Left lung (tissue), 10 donors: ENCODE measurements around the gene CHPF. TPM values are rescaled to one million over a fixed set of nuclear protein-coding genes. Genes with fewer than 3 reads are reported as not detected.

Experiments used
- ATAC-seq: fragments of 200-7000 bp; cut with Tn5 transposase; one replicate; pipeline ENCODE4 v1.9.1; 2020; ENCODE audit warnings: moderate library complexity
- DNase-seq, 4 donors: peaks; one replicate each; pipeline ENCODE4 v3.0.0-alpha.2; 2013 to 2020
- H3K27ac ChIP-seq, 2 donors: fragments of 200-600 bp; sonication (generic) in 1 of 2; one replicate each; pipeline versions ENCODE4 v1.5.0 to v1.8.0; 2020 to 2021
- H3K27me3 ChIP-seq, 2 donors: fragments of 200-600 bp; sonication (generic) in 1 of 2; one replicate each; pipeline versions ENCODE4 v1.5.0 to v1.8.0; 2020 to 2021
- H3K36me3 ChIP-seq, 2 donors: fragments of 200-600 bp; sonication (generic) in 1 of 2; one replicate each; pipeline versions ENCODE4 v1.5.0 to v1.8.0; 2020 to 2021
- H3K4me1 ChIP-seq, 2 donors: fragments of 200-600 bp; one replicate each; pipeline ENCODE4 v1.8.0; 2021
- H3K4me3 ChIP-seq, 2 donors: fragments of 200-600 bp; sonication (generic) in 1 of 2; one replicate each; pipeline versions ENCODE4 v1.5.0 to v1.8.0; 2020 to 2021; ENCODE audit warnings: mild to moderate bottlenecking in 1 of 2
- H3K9me3 ChIP-seq, 2 donors: fragments of 200-600 bp; sonication (generic) in 1 of 2; one replicate each; pipeline versions ENCODE4 v1.5.0 to v1.8.0; 2020 to 2021
- intact Hi-C, 2 donors: fragments of 100-400 bp; cut with DNase I; formaldehyde crosslinking; loops; one replicate each; pipeline versions ENCODE4 v1.11.2 to v1.14.2; 2022
- polyA plus RNA-seq, 6 donors: library from polyadenylated mRNA; unstranded; fragments of 120-200 nt; gene quantifications; one replicate each; pipeline ENCODE4 v1.2.1, GENCODE V29; 2013; ENCODE audit not compliant: insufficient read length in 6 of 6
- total RNA-seq, 2 donors: library from RNA; stranded (reverse); fragmentation: NEBNext Ultra II Directional; extraction: Animal tissue kit (Norgen Biotek cat#: 25700); gene quantifications; one replicate each; pipeline ENCODE4 v1.2.1, GENCODE V29; 2021
- TF ChIP-seq, protein P1 (sequence below), 2 donors: fragments of 200-600 bp; sonication (generic) in 1 of 2; IDR thresholded peaks; one replicate each; pipeline versions ENCODE4 v1.5.0 to v1.8.0; 2021; ENCODE audit warnings: antibody characterized with exemption in 2 of 2
- donor health status: DM: no; HTN: yes; CAD: no.
- donor health status: DM: no; HTN: no; CAD: no.

The CHPF gene
- total and polyA plus RNA-seq, 8 donors: 18.8 to 114 (median 28.0) TPM

DNA sequence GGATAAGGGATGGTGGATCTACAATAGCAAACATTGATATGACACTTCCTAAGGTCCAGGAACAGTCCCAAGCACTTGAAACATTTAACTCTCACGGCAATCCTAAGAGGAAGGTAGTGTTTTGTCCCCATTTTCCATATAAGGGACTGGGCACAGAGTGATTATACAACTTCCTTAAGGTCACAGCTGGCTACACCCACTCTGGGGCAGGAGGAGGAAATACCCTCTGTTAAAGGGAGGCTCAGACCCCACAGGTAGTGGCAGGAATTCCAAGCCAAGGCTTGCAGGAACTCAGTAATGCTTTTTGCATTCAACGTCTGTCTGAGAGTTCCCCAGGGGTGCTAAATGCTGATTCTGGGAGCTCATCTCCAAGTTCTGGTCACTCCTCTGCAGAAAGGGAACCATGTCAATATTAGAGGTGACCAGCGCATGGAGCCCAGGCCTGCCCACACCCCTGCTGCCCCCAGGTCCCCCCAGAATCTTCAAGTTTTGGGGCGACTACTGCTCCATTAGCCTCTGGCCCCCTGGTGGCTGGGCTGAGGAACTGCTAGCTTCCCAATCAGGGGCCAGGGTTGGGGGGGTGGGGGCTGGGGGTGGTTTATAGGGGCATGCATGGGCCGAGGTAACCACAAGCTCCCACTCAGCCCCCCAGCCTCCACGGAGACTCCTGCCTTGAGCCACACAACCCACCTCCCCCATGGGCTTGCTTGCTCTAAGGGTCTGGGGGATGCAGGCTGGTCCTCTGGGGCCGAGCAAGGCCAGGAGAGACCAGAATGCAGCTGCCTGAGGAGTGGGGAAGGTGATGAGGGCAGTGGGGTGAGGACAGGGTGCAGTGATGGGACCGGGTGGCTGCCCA is 16.7 kb upstream of the CHPF start:
- H3K27me3 ChIP-seq: no peaks in the 10 kb centered on the region
- intact Hi-C loops: no loop called here
- no peak overlapping the region for H3K27ac ChIP-seq
- no peak overlapping the region for H3K4me3 ChIP-seq
- DNase-seq (no peak), ATAC-seq (peak; percentile 39)
- TF ChIP-seq, protein P1, sequence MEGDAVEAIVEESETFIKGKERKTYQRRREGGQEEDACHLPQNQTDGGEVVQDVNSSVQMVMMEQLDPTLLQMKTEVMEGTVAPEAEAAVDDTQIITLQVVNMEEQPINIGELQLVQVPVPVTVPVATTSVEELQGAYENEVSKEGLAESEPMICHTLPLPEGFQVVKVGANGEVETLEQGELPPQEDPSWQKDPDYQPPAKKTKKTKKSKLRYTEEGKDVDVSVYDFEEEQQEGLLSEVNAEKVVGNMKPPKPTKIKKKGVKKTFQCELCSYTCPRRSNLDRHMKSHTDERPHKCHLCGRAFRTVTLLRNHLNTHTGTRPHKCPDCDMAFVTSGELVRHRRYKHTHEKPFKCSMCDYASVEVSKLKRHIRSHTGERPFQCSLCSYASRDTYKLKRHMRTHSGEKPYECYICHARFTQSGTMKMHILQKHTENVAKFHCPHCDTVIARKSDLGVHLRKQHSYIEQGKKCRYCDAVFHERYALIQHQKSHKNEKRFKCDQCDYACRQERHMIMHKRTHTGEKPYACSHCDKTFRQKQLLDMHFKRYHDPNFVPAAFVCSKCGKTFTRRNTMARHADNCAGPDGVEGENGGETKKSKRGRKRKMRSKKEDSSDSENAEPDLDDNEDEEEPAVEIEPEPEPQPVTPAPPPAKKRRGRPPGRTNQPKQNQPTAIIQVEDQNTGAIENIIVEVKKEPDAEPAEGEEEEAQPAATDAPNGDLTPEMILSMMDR (IDR thresholded peaks at IDR 0.05): peak; percentile 79 to 81
- no peaks in the 10 kb centered on the region for H3K36me3 ChIP-seq
- H3K4me1 ChIP-seq: no peaks in the 10 kb centered on the region
- H3K9me3 ChIP-seq: no peaks in the 10 kb centered on the region

DNA sequence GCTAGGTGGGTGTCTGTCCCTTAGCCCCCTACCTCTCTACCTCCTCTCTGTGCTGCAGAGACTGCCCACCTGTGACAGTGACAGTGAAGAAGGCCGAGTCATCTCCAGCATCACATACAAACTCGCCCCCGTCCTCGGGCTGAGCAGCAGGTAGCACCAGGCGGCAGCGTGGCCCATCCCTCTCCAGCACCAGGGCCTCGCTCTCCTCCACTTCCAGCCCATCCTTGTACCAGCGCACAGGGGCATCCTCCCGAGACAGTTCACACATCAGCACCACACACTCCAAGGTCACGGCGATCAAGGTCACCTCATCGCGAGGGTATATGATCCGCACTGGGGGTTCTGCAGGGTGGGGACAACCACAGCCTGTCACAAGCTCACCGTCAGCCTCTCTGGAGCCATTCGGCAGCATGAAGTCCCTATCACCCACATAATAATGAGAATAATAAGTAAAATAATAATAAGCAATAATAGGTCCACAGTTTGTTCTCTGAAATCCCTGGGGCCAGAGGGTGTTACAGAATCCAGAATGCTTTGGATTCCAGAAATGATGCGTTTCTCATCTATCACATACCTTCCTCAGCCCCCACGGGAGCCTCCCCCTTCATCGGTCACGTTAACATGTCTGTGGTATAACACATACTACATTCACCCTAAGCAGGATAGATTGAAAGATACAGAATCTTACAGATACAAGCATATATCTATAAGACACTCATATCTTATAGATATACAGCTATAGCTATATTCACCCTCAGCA is 15.7 kb upstream of the CHPF start:
- no peak overlapping the region for H3K4me3 ChIP-seq
- intact Hi-C loops: no loop called here
- peaks cover 0 to 3% of the 10 kb centered on the region in 2 donors for H3K27me3 ChIP-seq
- H3K27ac ChIP-seq: no peak overlapping the region
- DNase-seq: peak in 1 of 4 donors; percentile 54
- no peaks in the 10 kb centered on the region for H3K4me1 ChIP-seq
- no peaks in the 10 kb centered on the region for H3K36me3 ChIP-seq
- no peaks in the 10 kb centered on the region for H3K9me3 ChIP-seq
- no peak for ATAC-seq
- TF ChIP-seq, protein P1 (IDR thresholded peaks at IDR 0.05): no peak

DNA sequence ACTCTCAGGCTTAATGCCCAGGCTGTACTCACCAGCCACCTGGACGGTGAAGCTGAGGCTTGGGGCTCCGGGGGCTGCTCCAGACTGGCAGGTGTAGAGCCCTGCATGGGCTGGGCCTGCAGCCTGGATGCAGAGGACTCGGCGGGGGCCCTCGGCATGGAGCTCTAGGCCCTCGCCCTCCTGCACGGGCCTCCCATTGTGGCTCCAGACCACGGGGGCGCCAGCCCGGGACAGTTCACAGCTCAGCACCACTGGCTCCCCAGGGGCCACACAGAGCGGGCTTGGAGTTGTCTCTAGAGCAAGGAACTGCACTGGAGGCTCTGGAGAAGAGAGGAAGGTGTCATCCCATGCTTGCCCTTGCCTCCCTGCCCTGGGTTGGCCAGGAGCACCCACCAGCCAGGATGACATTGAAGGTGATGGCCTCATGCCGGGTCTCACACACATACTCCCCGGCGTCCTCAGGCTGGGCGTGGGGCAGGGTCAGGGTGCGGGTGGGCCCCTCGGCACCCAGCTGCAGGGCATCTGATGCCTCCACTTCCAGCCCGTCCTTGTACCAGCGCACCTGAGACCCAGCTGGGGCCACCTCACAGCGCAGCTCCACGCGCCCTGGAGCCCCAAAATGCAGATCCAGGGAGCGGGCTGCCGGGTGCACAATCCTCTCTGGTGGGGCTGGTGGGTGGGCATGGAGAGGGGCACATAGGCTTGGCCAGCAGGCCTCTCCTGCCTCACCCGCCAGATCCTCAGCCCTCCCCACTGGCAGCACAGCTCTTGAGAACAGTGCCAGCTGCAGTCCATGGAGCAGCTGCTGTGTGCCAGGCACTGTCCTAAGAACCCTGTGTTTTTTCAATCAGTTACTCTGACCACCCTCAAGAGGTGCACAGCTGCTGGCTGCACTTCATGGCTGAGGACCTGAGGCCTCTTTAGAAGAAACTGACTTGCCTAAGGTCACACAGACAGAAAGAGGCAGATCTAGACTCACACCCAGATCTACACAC is 14.5 kb upstream of the CHPF start:
- TF ChIP-seq, protein P1 (IDR thresholded peaks at IDR 0.05): no peak
- ATAC-seq: no peak
- H3K27me3 ChIP-seq: peaks cover 4 to 15% of the 10 kb centered on the region in 2 donors

DNA sequence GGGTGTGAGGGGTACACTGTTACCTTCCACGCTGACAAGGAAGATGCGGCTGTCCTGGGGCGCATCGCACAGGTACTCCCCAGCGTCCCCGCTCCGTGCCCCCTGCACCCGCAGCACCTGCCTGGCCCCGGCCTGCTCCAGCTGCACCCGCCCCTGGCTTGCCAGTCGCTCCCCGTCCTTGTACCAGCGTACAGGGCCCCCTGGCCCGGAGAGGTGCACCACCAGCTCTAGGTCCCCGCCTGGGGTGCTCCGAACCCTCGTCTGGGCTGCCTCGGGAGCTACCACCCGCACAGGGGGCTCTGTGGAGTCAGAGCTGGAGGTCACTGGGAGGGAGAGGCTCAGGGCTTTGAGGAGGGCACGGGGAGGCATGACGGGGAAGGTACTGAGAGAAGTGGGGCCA is 13.7 kb upstream of the CHPF start:
- intact Hi-C loops: no loop called here
- Histone ChIP-seq H3K27ac (no peak overlapping the region), H3K4me1 (peaks cover 5 to 11% of the 10 kb centered on the region in 2 donors), H3K4me3 (no peak overlapping the region), H3K27me3 (peaks cover 9 to 23% of the 10 kb centered on the region in 2 donors), H3K36me3 (no peaks in the 10 kb centered on the region), H3K9me3 (no peaks in the 10 kb centered on the region)
- TF ChIP-seq, protein P1 (IDR thresholded peaks at IDR 0.05): no peak
- ATAC-seq (no peak), DNase-seq (peak in 1 of 4 donors; percentile 82)

More for the DNA sequence above, 14.5 kb upstream of the CHPF start:
- peaks cover 2 to 4% of the 10 kb centered on the region in 2 donors for H3K4me1 ChIP-seq
- H3K4me3 ChIP-seq: no peak overlapping the region
- H3K27ac ChIP-seq: no peak overlapping the region
- DNase-seq: peak in 1 of 4 donors; percentile 72
- no peaks in the 10 kb centered on the region for H3K36me3 ChIP-seq
- intact Hi-C loops: no loop called here
- no peaks in the 10 kb centered on the region for H3K9me3 ChIP-seq
